NCI-H345 treated with DMSO at 0.1 percent for 48 hours (cell line): ENCODE results near the gene CLEC2L.

Experiments used
- DNase-seq: peaks from one replicate; lab custom pipeline; 2025; ENCODE audit not compliant: unreplicated experiment; lab: John Stamatoyannopoulos, UW

The CLEC2L gene

GRCh38 chr7:139522830-139523198 is 671 bp upstream of the CLEC2L start:
- DNase-seq: no peak

- no peak for DNase-seq
Measured at GRCh38 chr7:139523968-139524815, 707 bp downstream of the CLEC2L start.

GRCh38 chr7:139525239-139525638 is 1.8 kb downstream of the CLEC2L start:
- DNase-seq: no peak

- DNase-seq: no peak
Measured at GRCh38 chr7:139525750-139526149, 2.3 kb downstream of the CLEC2L start.

DNA sequence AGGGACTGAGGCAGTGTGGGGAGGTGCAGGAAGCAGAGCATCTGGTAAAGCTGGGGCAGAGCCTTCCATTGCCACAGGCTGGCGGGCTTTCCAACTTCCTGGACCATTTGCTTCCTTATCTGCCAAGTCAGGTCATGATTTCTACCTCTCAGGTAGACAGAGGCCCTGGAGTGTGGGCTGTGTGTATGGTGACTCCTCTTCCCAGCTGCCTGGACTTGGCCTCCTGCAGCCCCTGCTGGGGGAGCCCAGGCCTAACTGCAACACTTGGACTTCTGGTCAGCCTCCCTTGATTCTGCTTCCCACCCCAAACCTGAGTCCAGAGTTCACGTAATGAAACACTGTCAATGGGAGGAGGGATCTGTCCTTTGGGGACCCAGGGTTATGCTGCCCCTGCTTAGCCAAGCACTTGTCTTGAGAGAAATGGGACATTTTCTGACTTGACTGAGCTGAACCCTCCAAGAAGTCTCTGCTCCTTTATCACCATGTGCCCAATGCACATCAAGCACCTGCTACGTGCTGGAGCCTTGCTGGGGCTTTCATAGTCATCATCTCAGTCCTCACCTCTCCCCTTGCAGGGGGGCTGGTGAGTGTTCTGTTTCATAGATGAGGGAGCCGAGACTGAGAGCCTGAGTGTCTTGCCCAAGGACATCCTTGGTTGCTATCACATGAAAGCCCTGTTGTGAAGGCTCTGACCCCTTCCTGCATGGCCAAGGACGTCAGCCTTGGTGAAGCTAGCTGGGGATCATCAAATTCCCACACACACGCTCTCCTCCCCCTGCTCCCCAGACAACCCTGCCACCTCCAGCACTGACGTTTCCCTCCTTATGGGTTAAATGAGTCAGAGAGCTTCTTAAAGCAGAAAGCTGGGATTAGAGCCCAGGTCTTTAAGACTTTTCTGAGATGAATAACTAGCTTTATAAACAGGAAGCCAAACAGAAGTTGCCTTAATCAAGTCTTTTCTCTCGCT is 3.4 kb downstream of the CLEC2L start:
- no peak for DNase-seq

GRCh38 chr7:139531094-139531493 is 7.6 kb downstream of the CLEC2L start:
- DNase-seq: no peak

DNA sequence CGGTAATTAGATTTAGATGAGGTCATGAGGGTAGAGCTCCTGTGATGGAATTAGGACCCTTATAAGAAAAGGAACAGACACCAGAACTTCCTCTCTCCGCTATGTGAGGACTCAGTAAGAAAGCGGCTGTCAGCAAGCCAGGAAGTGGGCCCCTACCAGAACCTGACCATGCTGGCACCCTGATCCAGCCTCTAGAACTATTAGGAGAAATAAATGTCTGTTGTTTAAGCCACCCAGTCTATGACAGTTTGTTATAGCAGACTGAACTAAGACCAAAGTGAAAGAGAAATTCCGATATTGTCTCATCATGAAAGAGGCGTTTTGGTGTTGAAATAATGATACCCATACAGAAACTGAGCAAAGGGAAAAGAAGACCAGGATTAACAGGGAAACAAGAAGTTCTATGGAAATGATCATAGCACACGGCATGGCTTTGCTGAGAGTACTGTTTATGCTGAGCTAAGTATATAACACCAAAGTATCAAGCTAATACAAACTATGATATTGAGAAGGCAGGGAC is 9.2 kb downstream of the CLEC2L start:
- no peak for DNase-seq

GRCh38 chr7:139534096-139534495 is 10.6 kb downstream of the CLEC2L start:
- no peak for DNase-seq

DNA sequence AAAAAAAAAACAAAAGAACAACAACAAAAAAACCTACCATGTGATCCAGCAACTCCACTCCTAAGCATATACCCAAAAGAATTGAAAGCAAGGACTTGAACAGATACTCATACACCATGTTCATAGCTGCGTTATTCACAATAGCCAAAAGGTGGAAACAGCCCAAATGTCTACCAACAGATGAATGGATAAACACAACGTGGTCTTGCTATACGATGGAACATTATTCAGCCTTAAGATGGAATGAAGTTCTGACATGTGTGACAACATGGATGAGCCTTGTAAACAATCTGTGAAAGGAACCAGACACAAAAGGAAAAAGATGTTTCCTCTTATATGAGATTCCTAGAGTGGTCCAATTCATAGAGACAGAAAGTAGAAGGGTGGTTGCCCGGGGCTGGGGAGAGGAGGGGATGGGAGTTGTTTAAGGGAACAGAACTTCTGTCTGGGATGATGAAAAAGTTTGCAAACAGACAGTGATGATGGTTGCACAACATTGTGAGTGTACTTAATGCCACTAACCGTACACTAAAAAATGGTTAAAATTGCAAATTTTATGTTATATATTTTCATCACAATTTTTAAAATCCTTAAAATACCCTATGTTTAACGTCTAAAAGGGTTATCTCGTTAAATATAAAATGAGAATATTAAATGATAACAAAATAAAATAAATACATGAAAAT is 11.6 kb downstream of the CLEC2L start:
- no peak for DNase-seq

DNA sequence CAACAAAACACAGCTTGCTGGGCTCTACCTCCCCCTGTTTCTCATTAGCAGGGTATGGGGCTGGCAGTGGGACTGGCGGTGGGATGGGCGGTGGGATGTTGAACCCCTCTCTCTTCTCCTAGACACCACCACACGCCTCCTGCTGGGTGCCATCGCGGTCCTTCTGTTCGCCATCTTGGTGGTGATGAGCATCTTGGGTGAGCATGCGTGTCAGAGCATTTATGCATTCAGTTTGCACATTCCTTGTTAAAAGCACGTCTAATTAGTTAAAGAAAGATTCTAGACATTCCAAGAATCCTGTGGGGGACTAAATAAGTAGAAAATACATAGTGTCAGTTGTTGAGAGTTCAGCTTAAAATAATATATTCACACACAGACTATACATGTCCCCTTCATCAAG is 12.7 kb downstream of the CLEC2L start:
- DNase-seq: no peak

DNA sequence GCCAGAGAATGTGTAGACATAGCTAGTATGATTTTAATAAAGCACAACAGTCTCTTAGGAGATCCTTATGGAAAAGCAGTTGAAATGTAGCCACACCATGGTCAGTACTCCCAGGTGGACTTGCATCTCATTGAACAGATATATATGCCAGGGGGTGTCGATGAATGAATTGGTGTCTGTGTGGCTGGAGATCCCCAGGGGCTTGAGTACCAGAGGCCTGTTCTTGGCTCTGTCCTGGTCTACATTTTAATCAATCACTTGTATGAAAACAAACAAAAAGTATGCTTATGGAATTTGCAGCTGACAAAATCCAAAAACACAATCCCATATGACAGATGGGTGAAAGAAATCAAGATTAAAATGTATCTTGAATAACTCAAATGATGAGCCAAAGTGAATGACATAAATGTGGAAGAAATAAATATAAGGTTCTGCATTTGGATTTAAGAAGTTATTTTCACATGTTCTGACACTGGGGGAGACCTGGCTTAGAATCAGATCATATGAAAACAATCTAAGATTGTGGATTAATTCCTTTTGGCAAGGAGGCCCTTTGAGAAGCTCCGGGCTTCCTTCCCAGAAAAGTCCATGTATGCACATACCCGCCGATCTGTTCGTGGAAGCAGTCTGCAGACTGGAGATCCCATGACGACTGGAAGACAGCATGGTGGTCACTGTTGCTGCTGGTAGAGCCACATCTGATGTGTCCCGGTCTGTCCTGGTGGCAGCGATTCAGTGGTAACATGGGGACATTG is 15.6 kb downstream of the CLEC2L start:
- no peak for DNase-seq

DNA sequence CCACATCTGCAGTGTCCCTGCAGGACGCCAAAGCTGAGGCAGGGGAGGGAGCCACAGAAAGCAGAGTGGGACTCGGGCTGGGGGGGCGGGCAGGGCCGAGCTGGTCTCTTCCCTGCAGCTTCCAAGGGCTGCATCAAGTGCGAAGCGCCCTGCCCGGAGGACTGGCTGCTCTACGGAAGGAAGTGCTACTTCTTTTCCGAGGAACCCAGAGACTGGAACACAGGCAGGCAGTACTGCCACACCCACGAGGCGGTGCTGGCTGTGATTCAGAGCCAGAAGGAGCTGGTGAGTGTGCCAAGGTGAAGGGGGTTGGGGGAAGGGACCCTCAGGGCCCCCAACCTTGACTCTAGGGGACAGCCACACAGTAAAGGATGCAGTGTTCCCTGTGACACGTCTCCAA is 16.7 kb downstream of the CLEC2L start:
- DNase-seq: no peak

GRCh38 chr7:139541600-139542307 is 18.3 kb downstream of the CLEC2L start:
- DNase-seq: no peak

GRCh38 chr7:139542308-139543151 is 19.0 kb downstream of the CLEC2L start:
- no peak for DNase-seq

DNA sequence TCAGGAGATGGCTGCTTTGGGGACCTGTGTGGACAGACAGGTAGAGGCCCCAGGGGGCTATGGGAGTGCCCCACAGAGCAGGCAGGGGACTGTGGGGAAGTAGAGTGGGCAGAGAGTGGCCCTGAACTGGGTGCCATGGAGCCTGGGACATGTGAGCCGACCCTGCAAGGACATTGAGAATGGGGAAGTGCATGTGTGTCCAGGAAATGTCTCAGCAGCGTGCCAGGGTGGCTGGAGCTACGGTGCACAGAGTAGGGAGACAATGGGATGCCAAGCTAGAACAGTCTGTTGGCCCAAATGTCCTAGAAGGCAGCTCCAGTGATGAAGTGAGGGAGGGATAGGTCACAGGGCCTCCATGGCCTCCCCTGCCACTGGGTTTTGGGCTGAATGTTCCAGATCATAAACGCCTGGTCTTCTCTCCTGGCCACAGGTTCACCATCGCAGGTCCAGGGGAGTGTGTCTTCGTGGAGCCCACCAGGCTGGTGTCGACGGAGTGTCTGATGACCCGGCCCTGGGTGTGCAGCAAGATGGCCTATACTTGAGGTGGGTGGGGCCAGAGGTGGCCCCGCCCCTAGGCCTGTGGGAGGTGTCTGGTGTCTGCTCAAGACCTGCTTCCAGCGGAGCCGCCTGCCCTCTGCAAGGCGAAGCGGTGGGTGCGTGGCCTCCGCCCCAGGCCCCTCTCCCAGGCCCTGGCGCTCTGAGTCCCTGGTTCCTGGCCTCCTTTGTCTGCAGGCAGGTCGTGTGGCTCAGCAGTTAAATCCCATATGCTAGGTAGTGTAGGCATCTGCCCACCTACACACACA is 20.5 kb downstream of the CLEC2L start:
- no peak for DNase-seq

GRCh38 chr7:139544645-139545044 is 21.2 kb downstream of the CLEC2L start:
- DNase-seq: no peak

DNA sequence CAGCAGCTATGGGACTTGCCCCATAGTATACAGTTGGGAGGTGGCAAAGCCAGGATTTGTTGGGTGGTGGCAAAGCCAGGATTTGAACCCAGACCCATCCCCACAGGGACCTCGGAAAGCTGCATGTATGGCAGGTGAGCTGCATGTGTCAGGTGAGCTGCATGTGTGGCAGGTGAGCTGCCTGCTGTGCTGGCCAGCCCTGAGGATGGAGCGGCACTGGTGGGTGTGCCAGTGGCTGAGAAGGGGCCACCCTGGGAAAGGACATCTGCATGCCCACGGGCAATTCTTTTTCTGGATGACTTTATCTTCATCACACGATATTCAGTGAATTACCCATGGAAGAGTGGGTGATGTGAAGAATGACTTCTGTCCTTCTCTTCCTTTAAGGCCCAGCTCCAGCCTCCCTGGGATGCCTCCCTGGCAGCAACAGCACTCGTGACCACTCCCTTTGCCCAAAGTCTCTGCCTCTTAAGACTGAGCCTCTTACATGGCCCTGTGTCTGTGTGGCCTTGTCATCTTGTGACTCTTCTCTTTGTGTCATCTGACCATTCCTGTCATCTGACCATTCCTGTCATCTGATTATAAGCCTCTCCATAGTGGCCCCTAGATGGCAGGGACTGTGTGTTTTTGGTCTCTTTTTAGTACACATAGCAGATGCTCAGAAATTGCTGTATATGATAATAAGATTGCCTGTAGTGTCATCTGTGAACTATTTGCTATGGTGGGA is 25.0 kb downstream of the CLEC2L start:
- DNase-seq: no peak
